GM21447 (cell line): Measurements from ENCODE around the gene CCDC85A.
"Not testable (repeated sequence)": the region's sequence is repeated elsewhere in the genome, so short reads cannot be mapped to it uniquely, and the experiment has no call there.

Experiments used
- ATAC-seq: cut with Tn5 transposase; IDR thresholded peaks from one replicate; pipeline ENCODE4 v1.9.1; 2021; ENCODE audit not compliant: unreplicated experiment

The CCDC85A gene

DNA sequence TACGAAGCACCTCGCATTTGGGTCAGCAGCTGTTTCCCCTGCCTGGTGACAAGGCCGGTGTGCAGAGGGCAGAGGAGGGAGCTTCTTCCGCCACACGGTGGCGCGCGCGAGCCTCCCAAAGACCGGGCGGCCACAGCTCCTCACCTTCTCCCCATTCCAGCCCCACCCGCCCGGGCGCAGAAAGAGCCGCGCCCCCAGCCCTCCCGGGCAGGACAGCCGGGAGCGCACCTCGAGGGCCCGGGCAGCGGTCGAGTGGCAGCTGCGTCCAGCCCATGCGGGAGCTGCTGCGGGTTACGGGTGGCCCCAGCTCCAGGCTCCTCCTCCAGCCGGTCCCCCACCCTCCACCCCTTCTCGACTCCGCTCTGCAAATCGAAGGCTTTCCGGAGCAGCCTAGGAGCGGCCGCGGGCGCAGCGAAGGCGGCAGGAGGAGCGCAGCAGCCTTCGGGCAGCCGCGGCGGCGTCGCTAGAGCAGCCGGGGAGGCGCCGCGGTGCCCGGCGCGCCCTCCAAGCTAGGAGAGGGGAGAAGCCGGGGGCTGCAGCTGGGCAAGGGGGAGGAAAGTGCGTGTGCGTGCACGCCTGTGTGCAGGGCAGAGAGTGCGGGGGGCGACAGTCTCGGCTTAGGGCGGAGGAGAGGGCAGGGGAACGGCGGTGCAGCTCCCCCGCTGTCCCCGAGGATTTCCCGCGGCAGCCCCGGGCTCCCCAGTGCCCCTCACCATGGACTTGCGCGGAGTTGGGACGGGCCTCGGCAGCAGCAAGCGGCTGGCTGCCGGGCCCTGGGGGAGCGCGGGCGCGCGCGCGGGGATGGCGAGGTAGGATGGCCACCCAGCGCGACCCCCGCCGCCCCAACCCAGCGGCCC, at the start of gene CCDC85A:
Gene CCDC85A, plus strand, starts transcription at position 348 of the 857 bp plus-strand sequence. CDS start 635 bp downstream, outside the sequence.
- ATAC-seq, result peak; percentile 74

DNA sequence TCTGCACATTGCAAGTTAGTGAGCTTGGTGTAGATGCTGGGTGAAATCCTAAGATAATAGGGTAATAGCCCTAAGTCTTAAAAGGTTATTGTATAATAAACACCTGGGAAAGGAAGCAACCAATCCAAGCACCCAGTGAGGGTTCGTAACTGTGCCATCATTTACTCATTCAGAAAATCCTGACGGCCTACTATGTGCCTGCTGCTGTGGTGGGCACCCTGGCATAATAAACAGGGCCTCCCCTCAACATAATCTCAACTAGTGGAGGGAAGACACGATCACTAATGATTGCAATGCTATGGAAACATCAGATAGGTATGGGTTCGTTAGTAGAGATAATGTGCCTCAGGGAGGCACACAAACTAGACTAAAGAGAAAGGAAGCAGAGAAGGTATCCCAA, 48.9 kb upstream of the CCDC85A start:
- ATAC-seq, result no peak

DNA sequence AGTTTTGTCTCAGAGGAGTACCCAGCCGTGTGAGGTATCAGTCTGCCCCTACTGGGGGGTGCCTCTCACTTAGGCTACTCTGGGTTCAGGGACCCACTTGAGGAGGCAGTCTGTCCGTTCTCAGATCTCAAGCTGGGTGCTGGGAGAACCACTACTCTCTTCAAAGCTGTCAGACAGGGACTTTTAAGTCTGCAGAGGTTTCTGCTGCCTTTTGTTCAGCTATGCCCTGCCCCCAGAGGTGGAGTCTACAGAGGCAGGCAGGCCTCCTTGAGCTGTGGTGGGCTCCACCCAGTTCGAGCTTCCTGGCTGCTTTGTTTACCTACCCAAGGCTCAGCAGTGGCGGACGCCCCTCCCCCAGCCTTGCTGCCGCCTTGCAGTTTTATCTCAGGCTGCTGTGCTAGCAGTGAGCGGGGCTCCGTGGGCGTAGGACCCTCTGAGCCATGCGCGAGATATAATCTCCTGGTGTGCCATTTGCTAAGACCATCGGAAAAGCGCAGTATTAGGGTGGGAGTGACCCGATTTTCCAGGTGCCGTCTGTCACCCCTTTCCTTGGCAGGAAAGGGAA, 41.2 kb upstream of the CCDC85A start:
- not testable (repeated sequence) for ATAC-seq

DNA sequence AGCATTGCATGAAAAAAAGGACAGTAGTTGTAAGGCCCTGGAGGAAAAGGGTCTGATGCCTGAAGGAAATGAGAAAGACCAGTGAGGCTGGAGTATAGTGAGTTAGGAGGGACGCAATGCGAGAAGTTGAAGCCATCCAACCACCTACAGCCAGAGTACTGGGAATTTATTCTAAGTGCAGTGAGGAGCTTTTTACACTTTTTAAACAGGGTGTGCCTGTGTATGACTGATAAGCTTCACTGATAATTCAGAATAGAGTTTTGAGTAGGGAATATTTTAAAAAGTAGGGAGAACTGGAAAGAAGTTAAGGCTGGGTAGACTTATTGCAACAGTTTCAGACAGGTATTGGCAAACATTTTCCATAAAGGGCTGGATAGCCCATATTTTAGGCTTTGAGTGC, 35.9 kb upstream of the CCDC85A start:
- no peak for ATAC-seq

DNA sequence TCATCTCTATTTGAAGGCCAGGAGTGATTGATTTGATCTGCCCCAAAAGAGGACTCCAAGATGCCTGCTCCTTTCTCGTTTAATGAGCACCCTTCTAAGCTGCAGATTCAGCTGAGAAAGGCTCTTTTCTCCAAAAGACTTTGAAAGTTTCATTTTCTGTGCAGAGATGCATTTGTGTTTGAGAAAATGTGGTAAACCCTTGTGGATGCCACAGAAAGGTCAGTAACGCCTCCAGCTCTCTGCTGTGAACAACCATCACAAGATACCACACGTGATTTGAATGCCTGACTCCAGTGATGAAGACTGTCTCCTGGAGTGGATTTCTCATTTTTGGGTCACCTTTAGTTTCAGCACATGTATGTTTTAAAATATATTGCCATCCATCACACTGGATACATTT, 35.0 kb upstream of the CCDC85A start:
- no peak for ATAC-seq

DNA sequence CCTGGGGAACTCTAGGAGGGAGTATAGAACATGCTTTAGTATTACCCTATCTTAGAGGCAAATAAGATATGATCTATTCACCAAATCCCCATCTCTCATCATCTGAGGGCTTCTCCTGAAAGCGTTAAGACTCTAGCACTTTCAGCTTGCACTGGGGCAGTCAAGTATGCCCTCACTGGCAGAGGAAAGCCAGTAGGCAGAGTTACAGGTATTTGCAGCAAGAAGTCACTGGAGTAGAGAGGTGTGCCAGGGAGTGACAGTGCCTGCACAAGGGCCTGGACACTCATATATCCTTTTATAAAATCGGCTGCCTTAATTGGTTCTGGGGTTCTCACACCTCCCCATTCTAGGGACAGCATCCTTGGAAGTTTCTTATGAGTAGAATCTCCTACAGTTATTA, 31.9 kb upstream of the CCDC85A start:
- no peak for ATAC-seq

DNA sequence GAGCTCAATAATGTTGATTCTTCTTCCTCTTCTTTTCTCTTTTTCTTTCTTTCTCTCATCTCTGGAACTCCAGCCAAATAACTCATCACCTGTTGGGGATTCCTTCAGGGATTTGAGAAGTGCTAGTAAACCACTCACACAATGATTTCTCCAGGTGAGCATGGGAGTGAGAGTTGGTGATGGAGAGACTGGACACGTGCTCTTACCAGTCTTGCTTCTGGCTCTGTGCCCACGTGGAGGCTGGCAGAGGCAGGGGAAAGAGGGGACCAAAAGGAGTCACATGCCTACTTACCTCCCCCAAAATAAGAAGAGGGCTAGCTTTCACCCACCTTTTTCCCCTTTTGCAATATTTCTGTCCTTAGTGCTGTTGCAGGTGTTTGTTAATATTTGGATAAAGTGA, 28.6 kb upstream of the CCDC85A start:
- no peak for ATAC-seq

DNA sequence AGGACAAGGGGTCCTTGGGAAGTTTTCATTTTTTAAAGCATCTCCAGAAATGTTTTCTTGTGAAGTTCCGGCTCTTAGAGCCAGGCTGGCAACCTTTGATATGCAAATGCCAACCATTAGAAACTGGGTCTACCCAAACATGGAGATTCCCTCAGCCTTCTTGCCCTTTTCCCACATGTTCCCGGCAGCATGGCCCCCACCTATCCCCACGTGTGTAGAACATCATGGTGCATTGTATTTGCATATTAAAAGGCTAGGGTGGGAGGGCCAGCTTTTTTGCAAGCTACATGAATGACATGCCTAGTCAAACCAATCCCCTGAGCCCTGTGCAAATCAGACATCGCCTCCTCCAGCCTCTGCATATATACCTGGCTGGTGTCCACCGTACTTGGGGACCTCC, 23.9 kb upstream of the CCDC85A start:
- not testable (repeated sequence) for ATAC-seq

DNA sequence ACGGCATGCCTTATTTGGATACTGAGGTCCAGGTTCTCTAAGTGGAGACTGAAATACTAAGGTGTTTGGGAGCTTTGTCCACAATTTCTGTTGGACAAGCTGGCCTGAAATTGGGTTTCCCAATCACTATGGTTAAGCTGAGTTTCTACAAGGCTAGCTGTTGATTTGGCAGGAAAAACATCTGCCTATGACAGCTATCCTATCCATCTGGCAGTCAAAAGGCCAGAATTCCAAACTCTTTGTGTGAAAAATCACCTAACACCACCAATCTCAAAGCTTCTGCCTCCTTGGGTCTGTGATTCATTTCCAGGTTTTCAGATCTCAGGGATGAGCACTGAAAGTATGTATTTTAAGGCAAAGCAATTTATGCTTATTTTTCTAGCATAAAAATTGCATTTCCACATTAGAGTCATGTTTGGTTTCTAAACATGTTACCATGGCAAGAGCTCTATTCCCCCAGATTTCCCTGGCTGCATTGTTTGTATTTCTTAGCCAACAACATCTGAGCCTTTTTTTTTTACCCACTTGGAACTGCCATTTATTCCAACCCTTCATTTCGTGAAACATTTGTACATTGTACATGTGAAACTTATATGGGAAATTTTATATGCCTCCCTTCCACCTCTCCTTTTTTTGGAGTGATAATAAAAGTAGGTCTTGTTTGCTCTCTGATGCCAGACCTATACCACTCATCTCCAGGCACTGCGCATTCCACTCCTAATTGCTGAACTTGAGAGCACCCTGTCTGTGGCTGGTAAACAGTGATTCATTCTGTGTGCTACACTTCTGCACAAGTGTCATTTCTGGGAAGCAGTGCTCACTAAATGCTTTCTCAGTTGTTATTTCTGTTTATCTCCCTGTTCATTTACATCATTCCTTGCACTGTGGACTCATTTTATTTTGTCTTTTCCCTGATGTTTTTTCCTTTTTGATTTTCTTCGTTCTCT, 15.9 kb upstream of the CCDC85A start:
- no peak for ATAC-seq

DNA sequence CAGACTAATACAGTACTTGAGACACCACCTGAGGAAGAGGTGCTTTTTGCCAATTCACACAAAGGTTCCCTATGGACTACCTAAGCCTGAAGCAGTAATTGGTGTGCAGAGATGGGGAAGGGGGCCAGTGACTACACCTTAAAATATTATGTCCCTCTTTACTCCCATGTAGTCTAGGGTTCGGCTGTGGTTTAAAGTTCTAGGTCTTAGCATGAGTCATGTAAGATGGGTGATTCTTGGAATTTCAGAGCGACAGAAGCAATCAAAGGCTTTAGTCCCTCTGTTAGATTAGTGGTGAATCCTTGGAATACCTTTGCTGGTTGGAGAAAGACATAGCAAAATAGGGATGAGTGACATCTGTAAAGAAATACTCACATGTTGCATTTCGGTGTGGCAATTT, 14.3 kb upstream of the CCDC85A start:
- no peak for ATAC-seq

DNA sequence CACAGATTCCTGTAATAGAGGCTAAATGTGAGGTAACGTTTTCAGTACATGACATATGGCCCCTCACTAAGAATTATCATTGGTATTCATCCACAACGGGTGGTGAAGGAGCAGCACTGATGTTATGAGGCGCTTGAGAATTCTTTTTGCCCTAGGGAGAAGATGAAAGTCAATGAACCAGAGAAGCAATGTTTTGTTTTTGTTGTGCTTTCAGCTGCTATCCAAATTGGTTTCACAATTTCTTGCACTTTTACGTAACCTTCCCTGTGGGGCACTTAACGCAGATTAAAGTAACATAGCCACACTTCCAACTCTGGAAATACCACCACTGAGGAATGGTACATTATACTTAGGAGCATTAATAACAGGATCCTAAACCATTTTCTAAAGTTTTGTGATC, 13.3 kb upstream of the CCDC85A start:
- no peak for ATAC-seq

DNA sequence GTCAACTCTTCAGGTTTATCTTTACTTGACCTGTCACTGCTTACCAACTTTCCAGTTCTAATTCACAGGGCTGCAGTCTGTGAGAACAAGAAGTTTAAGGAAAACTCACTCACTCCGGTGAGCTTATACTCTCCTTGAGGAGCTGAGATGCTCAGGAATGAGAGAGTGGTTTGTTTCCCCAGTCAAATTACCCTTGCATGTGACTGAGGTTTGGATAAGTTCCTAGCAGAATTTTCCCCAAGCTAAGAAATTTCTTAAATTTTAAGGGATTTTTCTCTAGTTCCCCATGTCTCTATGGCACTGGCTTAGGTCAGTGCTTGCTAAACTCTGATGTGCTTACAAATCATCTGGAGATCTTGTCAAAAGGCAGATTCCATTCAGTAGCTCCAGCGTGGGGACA, 12.8 kb upstream of the CCDC85A start:
- no peak for ATAC-seq

DNA sequence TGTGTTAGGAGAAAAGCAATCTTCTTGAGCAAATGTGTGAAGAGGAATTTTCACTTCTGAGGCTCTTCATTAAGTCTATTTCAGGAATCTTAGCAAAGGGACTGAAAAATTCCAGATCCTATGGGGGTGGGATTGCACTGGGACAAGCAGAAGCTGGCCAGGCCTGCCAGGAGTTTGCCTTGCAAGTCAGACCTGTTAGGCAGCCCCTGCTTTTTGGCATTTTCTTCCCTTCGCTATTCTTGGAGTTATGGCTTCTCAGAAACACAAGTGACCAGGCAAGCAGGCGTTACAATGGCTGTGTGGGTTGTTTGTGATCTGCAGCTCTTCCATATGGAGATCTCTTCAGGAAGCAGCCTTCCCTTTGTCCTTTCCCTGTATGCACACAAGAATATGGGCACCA, 8.0 kb upstream of the CCDC85A start:
- no peak for ATAC-seq

DNA sequence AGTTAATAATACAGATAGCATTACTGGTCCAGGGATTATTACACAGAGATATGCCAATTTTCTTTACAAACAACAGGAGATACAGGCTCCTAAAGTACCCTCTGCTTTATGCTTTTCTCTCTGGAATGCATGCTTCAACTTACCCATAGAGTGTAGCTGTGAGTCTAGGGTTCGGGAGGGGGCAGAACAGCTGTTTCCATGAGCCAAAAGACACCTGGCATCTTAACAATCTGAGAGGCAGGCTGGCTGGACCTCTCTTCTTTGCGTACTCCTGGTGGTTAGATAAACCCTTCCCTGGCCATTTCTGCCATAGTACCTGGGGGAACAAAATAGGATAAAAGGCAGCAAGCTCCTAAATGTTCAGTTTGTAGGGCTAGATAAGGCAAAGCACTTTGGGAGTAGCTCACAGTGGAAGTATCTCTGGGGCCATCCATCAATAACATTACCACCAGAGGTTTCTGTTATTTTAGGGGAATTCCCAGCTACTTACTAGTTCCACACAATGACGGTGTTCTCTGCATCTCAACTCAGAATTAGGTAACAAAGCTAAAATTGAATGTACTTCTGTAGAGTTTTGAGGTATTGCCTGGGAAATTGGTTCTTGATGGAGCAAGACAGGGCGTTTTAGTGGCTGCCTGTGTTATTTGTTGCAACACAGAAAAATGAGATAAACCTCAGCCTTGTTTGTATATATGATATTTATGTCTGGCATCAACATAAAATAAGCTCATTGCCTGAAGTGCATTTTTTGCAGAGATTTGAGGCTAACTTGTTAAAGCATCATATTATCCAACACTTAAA, 6.2 kb upstream of the CCDC85A start:
- ATAC-seq, result peak; percentile 73

DNA sequence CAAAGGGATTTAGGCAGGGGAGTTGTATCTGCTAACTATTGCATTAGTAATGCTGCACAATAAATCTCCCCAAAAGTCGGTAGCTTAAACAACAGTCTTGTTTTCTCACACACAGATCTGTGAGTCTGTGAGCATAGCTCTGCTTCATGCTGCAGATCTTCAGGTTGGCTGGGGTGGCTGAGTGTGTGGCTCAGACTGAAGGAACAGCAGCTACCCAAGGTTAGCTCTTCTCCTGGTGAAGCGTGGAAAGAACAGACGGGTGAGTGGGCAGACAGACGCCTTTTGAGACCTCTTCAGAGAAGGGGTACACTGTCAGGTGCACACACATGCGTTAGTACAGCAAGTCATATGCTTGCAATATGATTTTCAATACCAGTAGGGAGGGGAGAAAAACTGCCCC, 3.9 kb upstream of the CCDC85A start:
- no peak for ATAC-seq

DNA sequence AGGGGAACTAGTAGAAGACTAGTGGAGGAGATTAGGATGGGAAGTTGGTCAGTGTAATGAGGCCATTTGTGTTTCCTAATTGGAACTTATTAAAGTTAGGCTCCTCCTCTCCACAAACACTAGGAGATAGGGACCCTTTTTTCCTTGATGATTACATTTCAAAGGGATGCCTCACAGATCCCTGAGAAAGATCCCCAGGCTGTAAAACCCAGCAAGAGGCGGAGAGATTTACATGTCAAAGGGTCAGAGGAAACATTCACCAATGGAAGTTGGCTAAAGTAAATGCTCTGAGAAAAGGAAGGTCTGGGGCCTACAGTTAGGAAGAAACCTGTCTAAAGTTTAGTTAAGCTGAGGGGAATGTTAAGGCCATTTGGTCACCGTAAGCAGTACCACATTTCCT, 1.4 kb upstream of the CCDC85A start:
- no peak for ATAC-seq

DNA sequence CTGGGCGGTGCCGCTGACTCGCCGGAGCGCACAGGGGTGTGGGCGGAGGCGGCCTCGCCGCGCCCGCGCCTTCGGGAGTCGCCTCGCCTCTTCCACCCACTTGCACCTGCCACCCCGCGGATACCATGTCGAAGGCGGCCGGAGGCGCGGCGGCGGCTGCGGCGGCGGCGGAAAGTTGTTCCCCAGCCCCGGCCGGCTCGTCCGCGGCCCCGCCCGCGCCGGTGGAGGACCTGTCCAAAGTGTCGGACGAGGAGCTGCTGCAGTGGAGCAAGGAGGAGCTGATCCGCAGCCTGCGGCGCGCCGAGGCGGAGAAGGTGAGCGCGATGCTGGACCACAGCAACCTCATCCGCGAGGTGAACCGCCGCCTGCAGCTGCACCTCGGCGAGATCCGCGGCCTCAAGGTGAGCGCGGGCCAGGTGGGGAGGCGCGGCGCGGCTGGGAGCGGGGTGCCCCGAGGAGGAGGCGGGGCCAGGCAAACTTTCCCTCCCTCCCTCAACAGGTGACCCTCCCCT, 766 bp downstream of the CCDC85A start:
- no peak for ATAC-seq

DNA sequence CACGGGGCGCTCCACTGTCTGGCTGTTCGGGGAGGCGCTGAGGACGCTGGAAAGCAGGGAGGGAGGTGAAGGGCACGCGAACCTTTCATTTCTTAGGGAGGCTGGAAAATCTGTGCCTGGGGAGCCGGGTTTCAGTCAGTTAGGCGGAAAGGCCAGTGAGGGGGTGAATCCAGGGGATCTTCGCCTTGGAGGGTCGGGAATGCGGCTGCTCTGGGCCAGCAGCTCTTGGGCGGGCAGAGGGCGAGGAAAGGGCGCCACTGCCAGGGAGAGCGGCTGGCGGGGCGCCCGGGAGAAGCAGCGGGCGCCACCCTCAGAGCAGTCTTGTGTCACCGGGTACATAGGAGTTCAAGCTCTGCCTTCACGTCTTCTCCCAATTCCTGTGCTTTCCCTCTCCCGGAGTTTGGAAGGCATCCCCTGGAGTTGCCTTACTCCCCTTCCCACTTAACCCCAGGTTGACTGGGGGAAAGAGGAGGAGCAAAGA, 1.4 kb downstream of the CCDC85A start:
- no peak for ATAC-seq

DNA sequence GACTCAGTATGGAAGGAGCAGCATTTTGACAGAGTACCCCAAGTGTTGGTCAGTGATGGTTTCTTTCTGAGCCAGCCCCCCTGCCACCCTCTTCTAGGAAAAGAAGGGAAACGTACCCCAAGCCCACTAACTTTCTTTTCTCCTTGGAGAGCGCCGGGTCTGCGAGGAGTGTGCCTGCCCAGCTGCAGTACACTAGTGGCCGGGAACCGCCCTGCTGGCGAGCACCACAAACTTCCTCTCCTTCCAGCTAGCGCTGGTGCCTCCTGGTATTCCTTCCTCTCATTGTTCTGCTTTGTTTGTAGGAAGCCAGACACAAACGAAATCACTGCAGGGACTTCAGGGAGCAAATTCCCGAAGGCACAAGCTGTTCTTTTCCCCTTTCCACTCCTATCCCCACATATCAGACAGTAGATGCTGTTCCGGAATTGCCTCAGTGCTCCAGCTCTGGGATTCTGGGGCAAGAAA, 1.8 kb downstream of the CCDC85A start:
- ATAC-seq, result no peak

DNA sequence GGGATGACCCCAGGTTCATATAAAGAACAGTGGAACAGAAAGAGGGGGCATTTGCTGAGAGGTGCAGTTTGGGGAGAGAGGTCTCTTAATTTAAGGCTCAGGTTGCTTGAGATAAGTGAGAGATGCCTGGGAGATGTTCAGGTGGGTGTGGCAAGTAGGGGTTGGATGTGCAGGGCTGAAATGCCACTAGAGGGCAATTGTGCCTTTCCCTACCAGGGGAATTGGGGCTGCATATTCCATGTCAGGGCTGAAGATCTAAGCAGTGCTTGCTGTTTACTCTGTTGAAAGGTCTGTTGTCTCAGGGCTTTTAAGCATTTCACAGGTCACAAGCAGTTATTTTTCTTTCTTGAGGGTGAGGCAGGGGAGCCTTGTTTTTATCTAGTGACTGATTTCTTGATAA, 7.8 kb downstream of the CCDC85A start:
- ATAC-seq, result no peak
